Measurements from ENCODE around the gene GATA6.

GATA6 gene

DNA sequence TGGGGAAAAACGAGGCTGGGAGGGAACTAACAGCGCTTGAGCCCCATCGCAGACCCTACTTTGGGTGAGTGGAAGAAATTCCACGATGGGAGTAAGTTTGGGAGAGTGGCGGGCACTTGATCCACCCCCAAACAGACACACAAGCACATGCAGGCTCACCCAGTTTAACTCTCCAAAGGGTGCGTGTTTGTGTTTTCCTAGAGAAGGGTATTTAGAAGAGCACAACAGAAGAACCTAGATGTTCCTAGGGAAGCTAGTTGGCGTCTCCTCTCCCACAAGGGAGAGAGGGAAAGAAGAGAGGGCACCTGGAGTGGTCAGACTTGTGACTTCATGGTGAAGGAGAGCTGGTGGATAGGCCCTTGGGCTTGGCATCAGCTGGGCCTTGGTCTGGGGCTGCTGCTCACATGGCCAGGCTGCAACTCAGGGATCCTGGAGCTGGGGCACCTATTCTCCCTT, 3.2 kb downstream of the GATA6 start:
- Histone ChIP-seq H3K4me3 (ENCODE audit: insufficient read depth, low read length, poor library complexity, severe bottlenecking) (no peak overlapping the region), H3F3A (ENCODE audit: insufficient read depth) (no peaks in the 10 kb centered on the region), H3K9ac (ENCODE audit: low read length) (no peak overlapping the region), H3K9me2 (replicated peaks; ENCODE audit: insufficient read depth, low read length) (no peaks in the 10 kb centered on the region), H3K36me3 (ENCODE audit: low read length) (no peaks in the 10 kb centered on the region), H3K27me3 (ENCODE audit: low read length) (no peaks in the 10 kb centered on the region), H3K79me2 (ENCODE audit: insufficient read depth, low read length) (no peaks in the 10 kb centered on the region), H4K20me1 (ENCODE audit: low read depth, low read length) (no peaks in the 10 kb centered on the region), H2AFZ (ENCODE audit: low read depth, low read length, severe bottlenecking) (no peak overlapping the region), H3K27ac (ENCODE audit: low read depth, low read length) (no peak overlapping the region), H3K9me3 (ENCODE audit: insufficient read depth, low read length) (peaks cover 2% of the 10 kb centered on the region; the same call in 1 of the 2 replicates), H3K4me2 (ENCODE audit: low read depth, low read length, poor library complexity, severe bottlenecking) (no peak overlapping the region)
- TF ChIP-seq EZH2phosphoT487 (conservative IDR thresholded peaks at IDR 0.05; ENCODE audit: low read length), result no peak
- TF ChIP-seq, protein P1, sequence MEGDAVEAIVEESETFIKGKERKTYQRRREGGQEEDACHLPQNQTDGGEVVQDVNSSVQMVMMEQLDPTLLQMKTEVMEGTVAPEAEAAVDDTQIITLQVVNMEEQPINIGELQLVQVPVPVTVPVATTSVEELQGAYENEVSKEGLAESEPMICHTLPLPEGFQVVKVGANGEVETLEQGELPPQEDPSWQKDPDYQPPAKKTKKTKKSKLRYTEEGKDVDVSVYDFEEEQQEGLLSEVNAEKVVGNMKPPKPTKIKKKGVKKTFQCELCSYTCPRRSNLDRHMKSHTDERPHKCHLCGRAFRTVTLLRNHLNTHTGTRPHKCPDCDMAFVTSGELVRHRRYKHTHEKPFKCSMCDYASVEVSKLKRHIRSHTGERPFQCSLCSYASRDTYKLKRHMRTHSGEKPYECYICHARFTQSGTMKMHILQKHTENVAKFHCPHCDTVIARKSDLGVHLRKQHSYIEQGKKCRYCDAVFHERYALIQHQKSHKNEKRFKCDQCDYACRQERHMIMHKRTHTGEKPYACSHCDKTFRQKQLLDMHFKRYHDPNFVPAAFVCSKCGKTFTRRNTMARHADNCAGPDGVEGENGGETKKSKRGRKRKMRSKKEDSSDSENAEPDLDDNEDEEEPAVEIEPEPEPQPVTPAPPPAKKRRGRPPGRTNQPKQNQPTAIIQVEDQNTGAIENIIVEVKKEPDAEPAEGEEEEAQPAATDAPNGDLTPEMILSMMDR (IDR thresholded peaks at IDR 0.05; ENCODE audit: insufficient read depth, low read length, poor library complexity, severe bottlenecking), result no peak

DNA sequence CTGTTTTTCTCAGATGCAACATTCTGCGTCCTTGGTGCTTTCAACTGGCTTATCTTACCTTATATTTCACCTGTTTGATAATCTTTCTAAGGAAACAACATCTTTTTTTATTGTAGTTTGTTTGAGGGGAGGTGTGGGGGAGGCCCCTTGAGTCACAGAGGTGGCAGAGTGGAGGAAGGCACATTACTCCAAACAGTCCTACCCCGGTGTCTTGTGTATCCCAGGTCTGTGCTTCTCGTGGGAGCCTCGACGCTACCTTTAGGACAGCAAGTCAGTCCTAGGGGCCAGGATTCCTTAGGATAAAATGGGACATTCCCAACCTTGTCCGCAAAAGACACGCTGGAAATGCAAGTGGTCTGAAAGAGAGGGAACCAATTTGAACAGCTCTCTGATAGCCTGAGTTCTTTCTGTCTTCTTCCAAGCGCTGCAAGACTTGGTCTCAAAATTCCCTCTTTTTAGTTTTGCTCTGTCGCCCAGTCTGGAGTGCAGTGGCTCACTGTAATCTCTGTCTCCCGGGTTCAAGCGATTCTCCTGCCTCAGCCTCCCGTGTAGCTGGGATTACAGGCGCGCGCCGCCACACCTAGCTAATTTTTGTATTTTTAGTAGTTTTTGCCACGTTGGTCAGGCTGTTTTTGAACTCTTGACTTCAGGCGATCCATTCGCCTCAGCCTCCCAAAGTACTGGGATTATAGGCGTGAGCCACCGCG, 4.0 kb downstream of the GATA6 start:
- H3K36me3 ChIP-seq (ENCODE audit: low read length), result no peaks in the 10 kb centered on the region
- no peaks in the 10 kb centered on the region for H3K9me3 ChIP-seq (ENCODE audit: insufficient read depth, low read length)
- H3K27ac ChIP-seq (ENCODE audit: low read depth, low read length), result no peak overlapping the region
- H4K20me1 ChIP-seq (ENCODE audit: low read depth, low read length), result no peaks in the 10 kb centered on the region
- no peak overlapping the region for H3K9ac ChIP-seq (ENCODE audit: low read length)
- no peak overlapping the region for H3K4me3 ChIP-seq (ENCODE audit: insufficient read depth, low read length, poor library complexity, severe bottlenecking)
- H3K4me2 ChIP-seq (ENCODE audit: low read depth, low read length, poor library complexity, severe bottlenecking), result no peak overlapping the region
- H2AFZ ChIP-seq (ENCODE audit: low read depth, low read length, severe bottlenecking), result no peak overlapping the region
- no peaks in the 10 kb centered on the region for H3F3A ChIP-seq (ENCODE audit: insufficient read depth)
- TF ChIP-seq, protein P1 (IDR thresholded peaks at IDR 0.05; ENCODE audit: insufficient read depth, low read length, poor library complexity, severe bottlenecking), result no peak
- no peak for TF ChIP-seq EZH2phosphoT487 (conservative IDR thresholded peaks at IDR 0.05; ENCODE audit: low read length)
- H3K9me2 ChIP-seq (replicated peaks; ENCODE audit: insufficient read depth, low read length), result no peaks in the 10 kb centered on the region
- no peaks in the 10 kb centered on the region for H3K27me3 ChIP-seq (ENCODE audit: low read length)
- H3K79me2 ChIP-seq (ENCODE audit: insufficient read depth, low read length), result no peaks in the 10 kb centered on the region

DNA sequence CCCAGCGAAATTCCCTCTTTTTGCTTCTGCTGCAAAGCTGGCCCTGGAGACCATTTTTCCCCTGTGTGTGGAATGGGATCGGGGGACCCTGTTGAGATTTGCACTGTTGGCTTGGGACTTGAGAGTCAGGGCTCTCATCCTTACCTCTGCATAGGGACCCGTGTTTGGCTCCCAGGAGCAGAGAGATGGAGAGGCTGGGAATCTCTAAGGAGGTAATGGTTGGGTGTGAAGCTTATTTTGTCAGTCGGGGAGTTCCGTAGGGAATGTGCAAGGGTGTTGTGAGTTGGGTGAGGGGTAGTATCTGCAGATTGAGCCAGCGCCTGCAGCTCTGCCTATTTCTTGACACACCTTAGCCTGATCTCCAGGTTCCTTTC, 4.5 kb downstream of the GATA6 start:
- no peaks in the 10 kb centered on the region for H4K20me1 ChIP-seq (ENCODE audit: low read depth, low read length)
- H3K9ac ChIP-seq (ENCODE audit: low read length), result no peak overlapping the region
- H3K36me3 ChIP-seq (ENCODE audit: low read length), result no peaks in the 10 kb centered on the region
- no peaks in the 10 kb centered on the region for H3K27me3 ChIP-seq (ENCODE audit: low read length)
- H3K9me3 ChIP-seq (ENCODE audit: insufficient read depth, low read length), result no peaks in the 10 kb centered on the region
- H3K79me2 ChIP-seq (ENCODE audit: insufficient read depth, low read length), result no peaks in the 10 kb centered on the region
- TF ChIP-seq, protein P1 (IDR thresholded peaks at IDR 0.05; ENCODE audit: insufficient read depth, low read length, poor library complexity, severe bottlenecking), result no peak
- TF ChIP-seq EZH2phosphoT487 (conservative IDR thresholded peaks at IDR 0.05; ENCODE audit: low read length), result no peak
- H3K9me2 ChIP-seq (replicated peaks; ENCODE audit: insufficient read depth, low read length), result no peaks in the 10 kb centered on the region
- no peaks in the 10 kb centered on the region for H3F3A ChIP-seq (ENCODE audit: insufficient read depth)
- H3K27ac ChIP-seq (ENCODE audit: low read depth, low read length), result no peak overlapping the region
- H3K4me3 ChIP-seq (ENCODE audit: insufficient read depth, low read length, poor library complexity, severe bottlenecking), result no peak overlapping the region
- H3K4me2 ChIP-seq (ENCODE audit: low read depth, low read length, poor library complexity, severe bottlenecking), result no peak overlapping the region
- H2AFZ ChIP-seq (ENCODE audit: low read depth, low read length, severe bottlenecking), result no peak overlapping the region
